Breast epithelium (tissue), 4 donors: ENCODE measurements around the gene BCL2L14. TPM values are rescaled to one million over a fixed set of nuclear protein-coding genes. Genes with fewer than 3 reads are reported as not detected.

Experiments used
- DNase-seq, 2 donors: peaks; one replicate each; pipeline ENCODE4 v3.0.0-alpha.2; 2019; ENCODE audit warnings: low spot score in 2 of 2
- H3K27ac ChIP-seq, 2 donors: fragments of 200-600 bp; sonication (generic) in 1 of 2; one replicate each; pipeline ENCODE4 v1.5.1; 2016 to 2019; ENCODE audit warnings: mild to moderate bottlenecking in 1 of 2
- H3K27me3 ChIP-seq, 2 donors: fragments of 200-600 bp; sonication (generic) in 1 of 2; one replicate each; pipeline versions ENCODE4 v1.5.1 to v1.6.0; 2017 to 2019; ENCODE audit warnings: control low read depth in 1 of 2, mild to moderate bottlenecking in 1 of 2
- H3K36me3 ChIP-seq: fragments of 200-600 bp; one replicate; pipeline ENCODE4 v1.5.1; 2019
- H3K4me1 ChIP-seq, 2 donors: fragments of 200-600 bp; sonication (generic); one replicate each; pipeline ENCODE4 v1.5.1; 2016 to 2019; ENCODE audit warnings: control low read depth in 1 of 2
- H3K4me3 ChIP-seq, 3 donors: fragments of 200-600 bp; sonication (generic); 1 replicate in 2 of 3; 2 replicates in 1 of 3; pipeline ENCODE4 v1.5.1; 2016 to 2019; ENCODE audit warnings: mild to moderate bottlenecking in 3 of 3, moderate library complexity in 2 of 3
- H3K9me3 ChIP-seq, 2 donors: fragments of 200-600 bp; sonication (generic) in 1 of 2; one replicate each; pipeline ENCODE4 v1.5.1; 2016 to 2019; ENCODE audit warnings: control low read depth in 1 of 2
- POLR2A ChIP-seq: fragments of 450-650 bp; IDR thresholded peaks from one replicate; pipeline ENCODE4 v1.6.1; 2016; ENCODE audit warnings: antibody characterized with exemption, mild to moderate bottlenecking, moderate library complexity
- POLR2AphosphoS5 ChIP-seq, 3 donors: sonication (generic); formaldehyde crosslinking; IDR thresholded peaks; one replicate each; pipeline ENCODE4 v1.6.1; 2017; ENCODE audit warnings: antibody characterized with exemption in 3 of 3
- intact Hi-C: fragments of 100-400 bp; cut with DNase I; formaldehyde crosslinking; loops from one replicate; pipeline ENCODE4 v1.15.1; 2023; ENCODE audit warnings: low total_unique reads
- total RNA-seq, 3 donors: library from RNA; depleted of rRNA; stranded (reverse); fragments of >200 nt; gene quantifications; one replicate each; pipeline ENCODE4 v1.1.0, GENCODE V29; 2016
- TF ChIP-seq, protein P1 (sequence below), 3 donors: fragments of 450-650 bp; IDR thresholded peaks; one replicate each; pipeline ENCODE4 v1.5.1; 2016 to 2017; ENCODE audit warnings: antibody characterized with exemption in 3 of 3, mild to moderate bottlenecking in 3 of 3, moderate library complexity in 3 of 3

Gene BCL2L14
- total RNA-seq, 3 donors from 2014 or later: 0.29 to 1.6 TPM; not detected in 1

- Histone ChIP-seq H3K27me3 (no peaks in the 10 kb centered on the region), H3K36me3 (no peaks in the 10 kb centered on the region), H3K27ac (no peak overlapping the region), H3K9me3 (peaks cover 0 to 4% of the 10 kb centered on the region in 2 donors), H3K4me3 (no peak overlapping the region), H3K4me1 (no peaks in the 10 kb centered on the region)
- no peak for DNase-seq
- intact Hi-C loops: no loop called here
- TF ChIP-seq POLR2AphosphoS5 (IDR thresholded peaks at IDR 0.05): no peak
- TF ChIP-seq, protein P1, sequence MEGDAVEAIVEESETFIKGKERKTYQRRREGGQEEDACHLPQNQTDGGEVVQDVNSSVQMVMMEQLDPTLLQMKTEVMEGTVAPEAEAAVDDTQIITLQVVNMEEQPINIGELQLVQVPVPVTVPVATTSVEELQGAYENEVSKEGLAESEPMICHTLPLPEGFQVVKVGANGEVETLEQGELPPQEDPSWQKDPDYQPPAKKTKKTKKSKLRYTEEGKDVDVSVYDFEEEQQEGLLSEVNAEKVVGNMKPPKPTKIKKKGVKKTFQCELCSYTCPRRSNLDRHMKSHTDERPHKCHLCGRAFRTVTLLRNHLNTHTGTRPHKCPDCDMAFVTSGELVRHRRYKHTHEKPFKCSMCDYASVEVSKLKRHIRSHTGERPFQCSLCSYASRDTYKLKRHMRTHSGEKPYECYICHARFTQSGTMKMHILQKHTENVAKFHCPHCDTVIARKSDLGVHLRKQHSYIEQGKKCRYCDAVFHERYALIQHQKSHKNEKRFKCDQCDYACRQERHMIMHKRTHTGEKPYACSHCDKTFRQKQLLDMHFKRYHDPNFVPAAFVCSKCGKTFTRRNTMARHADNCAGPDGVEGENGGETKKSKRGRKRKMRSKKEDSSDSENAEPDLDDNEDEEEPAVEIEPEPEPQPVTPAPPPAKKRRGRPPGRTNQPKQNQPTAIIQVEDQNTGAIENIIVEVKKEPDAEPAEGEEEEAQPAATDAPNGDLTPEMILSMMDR (IDR thresholded peaks at IDR 0.05): no peak
- TF ChIP-seq POLR2A: no peak
Observed at GRCh38 chr12:12091071-12091470, 20.3 kb downstream of the BCL2L14 start.

GRCh38 chr12:12091977-12092663, 21.4 kb downstream of the BCL2L14 start:
- Histone ChIP-seq H3K27me3 (no peaks in the 10 kb centered on the region), H3K4me1 (no peaks in the 10 kb centered on the region), H3K4me3 (no peak overlapping the region), H3K36me3 (no peaks in the 10 kb centered on the region), H3K9me3 (peaks cover 0 to 4% of the 10 kb centered on the region in 2 donors), H3K27ac (no peak overlapping the region)
- no peak for DNase-seq
- intact Hi-C loops: no loop called here
- TF ChIP-seq, protein P1 (IDR thresholded peaks at IDR 0.05): no peak
- TF ChIP-seq POLR2A (no peak), POLR2AphosphoS5 (IDR thresholded peaks at IDR 0.05) (no peak)

DNA sequence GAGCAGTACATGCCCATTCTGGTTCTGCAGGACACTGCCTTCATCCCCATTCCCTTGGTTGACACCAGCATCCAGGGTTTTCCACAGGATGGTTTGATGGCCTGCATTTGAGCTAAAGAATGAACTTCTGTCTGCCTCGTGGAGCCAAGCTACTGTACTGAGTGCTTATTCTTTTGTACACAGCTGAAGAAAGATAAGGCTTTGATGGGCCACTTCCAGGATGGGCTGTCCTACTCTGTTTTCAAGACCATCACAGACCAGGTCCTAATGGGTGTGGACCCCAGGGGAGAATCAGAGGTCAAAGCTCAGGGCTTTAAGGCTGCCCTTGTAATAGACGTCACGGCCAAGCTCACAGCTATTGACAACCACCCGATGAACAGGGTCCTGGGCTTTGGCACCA, 23.7 kb downstream of the BCL2L14 start:
- no peak overlapping the region for H3K27ac ChIP-seq
- H3K4me1 ChIP-seq: no peaks in the 10 kb centered on the region
- no peak overlapping the region for H3K4me3 ChIP-seq
- TF ChIP-seq, protein P1 (IDR thresholded peaks at IDR 0.05): no peak
- TF ChIP-seq POLR2A: no peak
- no peak for TF ChIP-seq POLR2AphosphoS5 (IDR thresholded peaks at IDR 0.05)
- DNase-seq: no peak
- no peaks in the 10 kb centered on the region for H3K27me3 ChIP-seq
- H3K9me3 ChIP-seq: peaks cover 0 to 4% of the 10 kb centered on the region in 2 donors
- intact Hi-C loops: no loop called here
- H3K36me3 ChIP-seq: no peaks in the 10 kb centered on the region

DNA sequence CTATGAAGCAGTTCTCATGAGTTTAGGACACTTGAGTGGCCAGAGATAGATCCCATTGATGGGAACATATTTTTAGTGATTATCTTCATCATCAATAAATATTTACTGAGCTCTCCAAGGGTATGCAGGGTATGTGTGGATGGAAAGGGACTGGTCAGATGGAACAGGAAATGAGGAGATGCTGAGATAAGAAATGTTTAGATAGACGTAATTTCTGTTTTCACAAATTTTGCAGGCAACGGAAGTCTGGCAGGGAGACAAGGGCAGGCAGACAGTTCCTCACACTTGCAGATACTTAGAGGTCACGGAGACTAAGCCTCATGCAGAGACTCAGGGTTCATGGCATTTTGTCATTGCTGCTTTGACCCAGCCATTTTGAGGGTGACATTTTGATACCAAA, 24.3 kb downstream of the BCL2L14 start:
- no peak for DNase-seq
- peaks cover 0 to 4% of the 10 kb centered on the region in 2 donors for H3K9me3 ChIP-seq
- no peaks in the 10 kb centered on the region for H3K4me1 ChIP-seq
- H3K36me3 ChIP-seq: no peaks in the 10 kb centered on the region
- H3K4me3 ChIP-seq: no peak overlapping the region
- TF ChIP-seq, protein P1 (IDR thresholded peaks at IDR 0.05): no peak
- TF ChIP-seq POLR2AphosphoS5 (IDR thresholded peaks at IDR 0.05) (no peak), POLR2A (no peak)
- no peak overlapping the region for H3K27ac ChIP-seq
- no peaks in the 10 kb centered on the region for H3K27me3 ChIP-seq
- intact Hi-C loops: no loop called here

DNA sequence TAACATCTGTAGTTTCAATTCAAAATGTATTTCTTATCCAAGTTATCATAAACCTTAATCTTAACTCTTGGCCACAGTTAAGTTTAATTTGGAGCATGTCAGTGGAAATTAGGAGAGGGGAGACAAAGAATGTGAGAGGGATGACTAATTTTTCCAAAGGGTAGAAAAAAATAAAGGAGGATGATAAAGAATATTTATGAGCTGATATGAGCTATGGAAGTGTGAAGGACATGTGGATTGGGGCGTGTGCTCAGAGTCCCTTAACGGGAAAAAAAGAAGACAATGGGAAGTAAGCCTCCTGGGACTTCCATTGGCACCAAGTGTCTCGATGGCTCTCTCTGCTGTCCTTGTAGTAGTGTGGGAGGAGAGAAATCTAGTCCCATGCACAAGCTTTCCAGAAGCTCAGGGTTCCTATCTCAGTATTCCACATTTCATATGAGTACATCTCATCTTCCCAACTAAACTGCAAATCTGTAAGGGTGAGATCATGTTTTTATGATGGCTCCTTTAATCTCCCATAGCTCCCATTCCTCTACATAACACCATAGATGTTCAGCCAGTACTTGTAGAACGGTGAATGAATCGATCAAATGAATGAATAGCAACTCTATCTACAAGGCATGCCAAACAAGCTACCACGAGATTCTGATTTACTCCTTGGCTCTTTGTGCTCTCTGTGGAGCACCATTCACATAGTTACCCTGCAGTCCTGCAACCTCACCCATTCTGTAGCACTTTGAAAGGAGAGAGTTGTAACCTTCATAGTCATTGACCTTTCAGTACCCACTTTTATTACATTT, 27.4 kb downstream of the BCL2L14 start:
- H3K4me1 ChIP-seq: no peaks in the 10 kb centered on the region
- TF ChIP-seq, protein P1 (IDR thresholded peaks at IDR 0.05): no peak
- TF ChIP-seq POLR2A (no peak), POLR2AphosphoS5 (IDR thresholded peaks at IDR 0.05) (no peak)
- no peaks in the 10 kb centered on the region for H3K9me3 ChIP-seq
- H3K36me3 ChIP-seq: no peaks in the 10 kb centered on the region
- no peak overlapping the region for H3K4me3 ChIP-seq
- intact Hi-C loops: no loop called here
- DNase-seq: no peak
- H3K27ac ChIP-seq: no peak overlapping the region
- no peaks in the 10 kb centered on the region for H3K27me3 ChIP-seq
